ENCODE results near the gene THTPA. TPM values are rescaled to one million over a fixed set of nuclear protein-coding genes. Genes with fewer than 3 reads are reported as not detected.

The THTPA gene
- total RNA-seq, 1 experiment from 2014 or later, result 20.0 TPM

GRCh38 chr14:23569443-23570151, 13.5 kb downstream of the THTPA start:
- POLR2A ChIA-PET, result no interaction called here

GRCh38 chr14:23570806-23571483, 14.9 kb downstream of the THTPA start:
- no peak overlapping the region for H3K4me3 Mint-ChIP-seq
- no peaks in the 10 kb centered on the region for H3K9me3 Mint-ChIP-seq
- POLR2A ChIA-PET, result no interaction called here
- peaks cover 56% of the 10 kb centered on the region for H3K4me1 Mint-ChIP-seq
- no peak for ATAC-seq
- H3K27ac Mint-ChIP-seq, result no peak overlapping the region
- CTCF ChIA-PET, result interaction anchor here (0.6 to 3.1 kb wide), 4 partner anchors 12 to 161 kb away, joined by 3 to 16 read pairs (median 4); no protein-coding TSS in a partner anchor
- no peak for DNase-seq (ENCODE audit: low spot score)
- H3K27me3 Mint-ChIP-seq (ENCODE audit: low read depth), result peaks cover 13% of the 10 kb centered on the region
- H3K36me3 Mint-ChIP-seq, result peaks cover 17% of the 10 kb centered on the region
- TF ChIP-seq ZNF425 (CRISPR knock-in tag; conservative IDR thresholded peaks at IDR 0.05) (no peak), SMAD3 (CRISPR knock-in tag; IDR thresholded peaks at IDR 0.05; ENCODE audit: borderline replicate concordance) (no peak), HMGXB4 (CRISPR knock-in tag; IDR thresholded peaks at IDR 0.05) (no peak), ZNF532 (CRISPR knock-in tag; IDR thresholded peaks at IDR 0.05; ENCODE audit: borderline replicate concordance) (no peak), FOXP4 (CRISPR knock-in tag; IDR thresholded peaks at IDR 0.05) (no peak), TCF7 (CRISPR knock-in tag; IDR thresholded peaks at IDR 0.05; ENCODE audit: low read depth) (no peak), ZNF317 (CRISPR knock-in tag; IDR thresholded peaks at IDR 0.05; ENCODE audit: borderline replicate concordance, low read depth) (no peak), IRF1 (CRISPR knock-in tag; IDR thresholded peaks at IDR 0.05) (no peak)

More at GRCh38 chr14:23569443-23570151, 13.5 kb downstream of the THTPA start:
- Mint-ChIP-seq H3K4me3 (no peak overlapping the region), H3K36me3 (peaks cover 13% of the 10 kb centered on the region), H3K9me3 (no peaks in the 10 kb centered on the region), H3K4me1 (peaks cover 50% of the 10 kb centered on the region), H3K27ac (peak overlapping the region; percentile 75; the same call in 1 of the 2 replicates), H3K27me3 (ENCODE audit: low read depth) (peaks cover 2% of the 10 kb centered on the region; the same call in 1 of the 2 replicates)
- TF ChIP-seq ATF3 (CRISPR knock-in tag; conservative IDR thresholded peaks at IDR 0.05), result no peak
- no peak for TF ChIP-seq E2F1 (CRISPR knock-in tag; IDR thresholded peaks at IDR 0.05)
- TF ChIP-seq E2F5 (CRISPR knock-in tag; IDR thresholded peaks at IDR 0.05), result no peak
- 0 out of 2 replicates have a peak, but pooled peaks have one; percentile 22 for TF ChIP-seq USF2 (CRISPR knock-in tag; IDR thresholded peaks at IDR 0.05)
- no peak for TF ChIP-seq GRHL2 (CRISPR knock-in tag; IDR thresholded peaks at IDR 0.05; ENCODE audit: insufficient replicate concordance, severe bottlenecking)
- ATAC-seq, result peak; percentile 66
- peak; percentile 45 for DNase-seq (ENCODE audit: low spot score)
- CTCF ChIA-PET, result interaction anchor here (1.0 to 3.1 kb wide), 14 partner anchors 9 to 341 kb away, joined by 3 to 16 read pairs (median 6); partner anchors contain the start of gene JPH4
